NCI-H345 treated with DMSO at 0.1 percent for 48 hours (cell line): ENCODE data around the gene NFATC1.

Source experiments
- DNase-seq: peaks from one replicate; lab custom pipeline; 2025; ENCODE audit not compliant: unreplicated experiment; lab: John Stamatoyannopoulos, UW

The NFATC1 gene

GRCh38 chr18:79547413-79548076, 151.8 kb downstream of the NFATC1 start:
- DNase-seq = no peak

GRCh38 chr18:79548077-79548450, 152.3 kb downstream of the NFATC1 start:
- DNase-seq = no peak

- no peak for DNase-seq
Observed at GRCh38 chr18:79548621-79548985, 152.9 kb downstream of the NFATC1 start.

- DNase-seq = no peak
Observed at GRCh38 chr18:79548986-79549637, 153.4 kb downstream of the NFATC1 start.

- no peak for DNase-seq
Observed at GRCh38 chr18:79549638-79550000, 153.9 kb downstream of the NFATC1 start.

- DNase-seq = no peak
Observed at GRCh38 chr18:79552140-79552631, 156.5 kb downstream of the NFATC1 start.

GRCh38 chr18:79552696-79553095, 157.0 kb downstream of the NFATC1 start:
- no peak for DNase-seq

- DNase-seq = no peak
Observed at GRCh38 chr18:79553154-79553553, 157.4 kb downstream of the NFATC1 start.

GRCh38 chr18:79553696-79554095, 158.0 kb downstream of the NFATC1 start:
- DNase-seq = no peak

GRCh38 chr18:79554321-79554720, 158.6 kb downstream of the NFATC1 start:
- no peak for DNase-seq

GRCh38 chr18:79554945-79555645, 159.4 kb downstream of the NFATC1 start:
- no peak for DNase-seq

GRCh38 chr18:79555885-79556284, 160.2 kb downstream of the NFATC1 start:
- no peak for DNase-seq

GRCh38 chr18:79556829-79557585, 161.3 kb downstream of the NFATC1 start:
- DNase-seq = no peak

- DNase-seq = no peak
Observed at GRCh38 chr18:79558196-79558932, 162.6 kb downstream of the NFATC1 start.

GRCh38 chr18:79558933-79559416, 163.2 kb downstream of the NFATC1 start:
- no peak for DNase-seq

- no peak for DNase-seq
Observed at GRCh38 chr18:79559436-79559835, 163.7 kb downstream of the NFATC1 start.

- no peak for DNase-seq
Observed at GRCh38 chr18:79560042-79560860, 164.5 kb downstream of the NFATC1 start.

GRCh38 chr18:79560861-79561210, 165.1 kb downstream of the NFATC1 start:
- no peak for DNase-seq

GRCh38 chr18:79563949-79564348, 168.2 kb downstream of the NFATC1 start:
- no peak for DNase-seq

GRCh38 chr18:79564441-79564840, 168.7 kb downstream of the NFATC1 start:
- no peak for DNase-seq
